ENCODE data around the gene NUFIP1.

Gene NUFIP1

GRCh38 chr13:44932171-44932849 lies 57.0 kb downstream of the NUFIP1 start:
- no peak for TF ChIP-seq CTCF (IDR thresholded peaks at IDR 0.05)
- DNase-seq (ENCODE audit: low spot score), result no peak
- H3K4me3 ChIP-seq, result no peak overlapping the region
- H3K27ac ChIP-seq, result peak overlapping the region; percentile 76 to 79

GRCh38 chr13:44930963-44931623 lies 58.2 kb downstream of the NUFIP1 start:
- TF ChIP-seq CTCF (IDR thresholded peaks at IDR 0.05), result no peak
- Histone ChIP-seq H3K4me3 (no peak overlapping the region), H3K27ac (peak overlapping the region; percentile 67 to 76)
- no peak for DNase-seq (ENCODE audit: low spot score)

- Histone ChIP-seq H3K4me3 (no peak overlapping the region), H3K27ac (peak overlapping the region; percentile 65 to 76)
- DNase-seq (ENCODE audit: low spot score), result no peak
- TF ChIP-seq CTCF (IDR thresholded peaks at IDR 0.05), result no peak
Observed at GRCh38 chr13:44930280-44930679, 59.0 kb downstream of the NUFIP1 start.

- no peak for DNase-seq (ENCODE audit: low spot score)
- peak overlapping the region in 1 of 2 donors; percentile 65 for H3K27ac ChIP-seq
Observed at GRCh38 chr13:44929692-44930091, 59.6 kb downstream of the NUFIP1 start.

GRCh38 chr13:44927968-44928367 lies 61.3 kb downstream of the NUFIP1 start:
- H3K27ac ChIP-seq, result no peak overlapping the region
- no peak overlapping the region for H3K4me3 ChIP-seq
- no peak for DNase-seq (ENCODE audit: low spot score)
- no peak for TF ChIP-seq CTCF (IDR thresholded peaks at IDR 0.05)

More at GRCh38 chr13:44929692-44930091, 59.6 kb downstream of the NUFIP1 start:
- no peak overlapping the region for H3K4me3 ChIP-seq
- TF ChIP-seq CTCF (IDR thresholded peaks at IDR 0.05), result no peak

- peak; percentile 90 for DNase-seq (ENCODE audit: low spot score)
- TF ChIP-seq CTCF (IDR thresholded peaks at IDR 0.05), result no peak
- Histone ChIP-seq H3K4me3 (no peak overlapping the region), H3K27ac (peak overlapping the region; percentile 93 to 95)
Observed at GRCh38 chr13:44921931-44922758, 67.1 kb downstream of the NUFIP1 start.
